CD4-positive, alpha-beta T cell treated with Interleukin-10 for 1 hour (primary cell): ENCODE data around the gene ARID5B.

ENCODE experiments used
- DNase-seq: peaks from one replicate; pipeline ENCODE4 v3.0.0-alpha.2; 2020

ARID5B gene

GRCh38 chr10:61939902-61940301 is 38.4 kb downstream of the ARID5B start:
- DNase-seq, result no peak

DNA sequence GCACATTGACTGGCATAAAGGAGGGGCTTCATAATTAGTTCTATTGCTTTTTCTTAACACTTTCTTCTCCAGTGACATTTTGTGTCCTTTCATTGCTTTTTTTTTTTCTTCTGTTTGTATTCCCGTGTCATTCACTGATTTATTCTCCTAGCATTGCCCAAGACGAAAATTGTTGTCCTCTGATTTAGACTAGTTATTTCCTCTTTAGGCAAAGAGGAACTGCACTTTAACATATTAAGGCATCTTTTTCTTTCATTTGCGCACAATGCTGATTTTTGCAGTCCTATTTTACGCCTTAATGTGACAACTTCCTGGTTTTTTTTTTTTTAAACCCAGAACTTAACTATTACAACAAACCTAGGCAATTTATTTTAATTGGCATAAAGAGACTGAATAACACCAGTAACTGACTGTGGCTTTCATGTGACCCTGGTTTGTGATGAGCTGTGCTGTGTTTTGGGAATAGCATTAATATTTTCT is 39.7 kb downstream of the ARID5B start:
- peak; percentile 45 for DNase-seq

- DNase-seq, result peak; percentile 67
Measured at GRCh38 chr10:61942604-61943461, 41.3 kb downstream of the ARID5B start.

DNA sequence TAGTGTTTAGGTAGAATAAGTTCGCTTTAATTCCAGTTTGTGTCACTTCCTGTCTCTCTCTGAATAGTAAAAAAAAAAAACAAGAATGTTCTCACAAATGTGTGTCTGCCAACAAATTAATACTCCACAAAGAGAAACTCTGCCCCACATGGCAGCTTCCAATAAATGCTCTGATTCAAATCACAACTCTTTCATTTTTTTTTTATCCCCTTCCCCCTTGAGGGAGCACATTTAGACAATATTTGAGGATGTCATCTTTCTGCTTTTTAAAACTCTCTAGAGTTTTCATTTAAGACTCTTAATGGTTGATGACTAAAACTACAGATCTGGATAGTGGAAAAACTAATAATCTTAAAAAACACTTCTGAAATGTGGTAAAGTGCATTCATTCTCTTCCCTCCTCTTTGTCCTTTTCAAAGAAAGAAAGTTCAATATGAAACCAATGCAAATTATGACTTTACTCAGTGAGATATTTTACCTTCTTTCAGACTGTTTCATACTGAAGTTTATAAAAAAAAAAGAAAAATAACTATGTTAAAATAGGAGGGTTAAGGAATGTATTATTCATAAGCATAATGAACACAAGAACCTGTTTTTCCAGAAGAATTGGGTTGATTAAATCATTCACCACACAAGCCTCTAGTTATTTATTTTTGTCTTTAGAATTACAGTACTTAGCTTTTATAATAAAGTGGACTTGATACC is 42.3 kb downstream of the ARID5B start:
- peak; percentile 69 for DNase-seq

- no peak for DNase-seq
Measured at GRCh38 chr10:61944410-61945147, 43.1 kb downstream of the ARID5B start.

DNA sequence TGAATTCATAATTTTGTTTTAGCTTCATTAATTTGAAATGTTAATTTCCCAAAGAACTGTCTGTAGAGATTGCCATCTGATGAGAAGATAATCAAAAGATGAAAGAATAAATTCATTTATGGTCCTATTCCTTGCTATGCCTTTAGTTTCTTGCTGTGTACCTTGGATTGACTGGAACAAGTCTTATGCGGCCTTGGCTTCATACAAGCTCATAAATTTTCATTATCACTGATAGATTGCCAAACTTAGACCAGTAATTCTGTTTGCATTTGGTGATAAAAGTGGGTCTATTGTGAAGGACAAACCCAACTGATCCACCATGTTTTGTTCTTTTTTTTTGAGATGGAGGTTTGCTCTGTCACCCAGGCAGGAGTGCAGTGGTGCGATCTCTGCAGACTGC is 48.2 kb downstream of the ARID5B start:
- no peak for DNase-seq

GRCh38 chr10:61950449-61951143 is 49.1 kb downstream of the ARID5B start:
- no peak for DNase-seq

GRCh38 chr10:61951144-61951483 is 49.6 kb downstream of the ARID5B start:
- DNase-seq, result no peak

GRCh38 chr10:61952028-61952674 is 50.7 kb downstream of the ARID5B start:
- no peak for DNase-seq

- no peak for DNase-seq
Measured at GRCh38 chr10:61953183-61953582, 51.7 kb downstream of the ARID5B start.

DNA sequence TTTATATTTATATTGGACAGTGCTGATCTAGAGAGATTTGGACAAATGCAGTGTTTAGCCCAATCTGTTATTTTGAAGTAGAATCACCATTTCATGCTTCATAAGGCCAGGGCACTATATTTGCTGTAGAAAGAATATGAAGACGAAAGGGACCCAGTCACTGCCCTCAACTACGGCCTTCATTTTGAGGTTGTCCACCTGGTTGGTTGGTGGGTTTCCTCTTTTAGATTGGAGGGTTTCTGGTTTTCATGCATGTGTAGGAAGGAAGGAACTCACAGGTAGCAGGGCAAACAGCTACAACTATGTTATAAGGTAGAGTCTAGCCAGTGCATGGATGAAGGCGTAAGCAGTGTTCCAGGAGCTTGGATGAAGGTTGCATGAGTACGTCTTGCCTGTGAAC is 56.3 kb downstream of the ARID5B start:
- no peak for DNase-seq

GRCh38 chr10:61958311-61958710 is 56.8 kb downstream of the ARID5B start:
- no peak for DNase-seq

DNA sequence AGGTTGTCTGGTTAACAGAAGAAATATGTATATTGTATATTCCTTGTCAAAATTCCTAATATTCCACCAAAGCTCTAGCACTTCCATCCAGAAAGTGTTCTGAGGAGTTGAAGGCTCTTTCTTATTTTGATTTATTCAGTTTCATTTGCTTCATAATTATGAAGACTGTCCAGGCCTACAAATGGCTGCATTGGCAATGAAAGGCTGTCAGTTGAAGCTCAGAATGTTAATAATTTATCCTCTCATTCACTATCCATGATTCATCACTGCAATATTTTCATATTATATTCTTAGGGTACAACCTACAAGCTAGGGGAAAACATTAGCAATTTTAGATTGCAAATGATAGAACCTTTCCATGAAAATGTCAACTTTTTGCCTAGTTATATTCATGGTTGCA is 57.3 kb downstream of the ARID5B start:
- DNase-seq, result no peak

DNA sequence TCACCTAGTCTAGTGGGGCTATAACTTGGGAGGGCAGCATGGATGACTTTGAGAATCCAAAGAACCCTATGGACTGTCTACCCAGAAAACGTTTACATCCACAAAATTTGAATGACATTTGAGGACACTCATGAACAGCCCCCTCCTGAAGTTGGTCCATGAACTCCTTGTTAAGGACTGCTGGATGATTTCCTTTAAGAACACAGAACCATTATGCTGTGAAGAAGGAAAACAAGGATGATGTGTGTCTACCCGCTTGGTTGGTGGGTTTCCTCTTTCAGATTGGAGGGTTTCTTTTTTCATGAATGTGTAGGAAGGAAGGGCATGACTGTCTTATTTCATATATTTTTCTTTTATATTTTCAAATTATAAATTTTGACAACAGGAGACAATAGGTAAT is 58.3 kb downstream of the ARID5B start:
- no peak for DNase-seq

DNA sequence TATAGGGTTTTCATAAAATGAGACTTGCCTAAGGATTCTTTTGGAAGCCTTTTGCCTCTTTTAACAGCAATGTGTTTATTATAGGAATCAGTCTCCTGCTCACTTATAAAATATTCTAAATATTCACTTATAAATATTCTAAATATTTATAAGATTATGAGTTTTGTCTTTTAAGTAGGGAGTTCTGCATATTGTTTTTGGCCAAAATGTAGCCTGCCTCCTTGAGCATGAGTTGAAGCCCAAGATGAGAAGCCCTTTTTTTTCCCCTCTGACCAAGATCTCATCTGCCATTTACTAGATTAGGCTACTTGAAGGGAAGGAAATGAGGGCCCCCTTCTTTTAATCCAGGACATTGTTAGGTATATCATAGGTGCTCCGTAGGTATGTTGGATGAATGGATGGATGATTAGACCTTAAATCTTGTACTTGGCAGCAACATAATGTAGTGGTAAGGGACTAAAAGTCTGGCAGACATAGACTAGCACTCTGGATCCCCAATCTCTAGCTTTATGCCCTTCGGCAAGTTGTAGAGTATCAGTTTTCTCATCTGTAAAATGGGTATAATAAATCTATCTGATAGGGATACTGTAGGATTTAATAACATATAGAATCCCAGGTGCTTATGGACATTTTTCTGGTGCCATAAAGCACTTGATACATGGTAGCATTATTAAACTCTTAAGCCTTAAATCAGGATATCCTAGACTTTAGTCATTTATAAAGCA is 59.1 kb downstream of the ARID5B start:
- no peak for DNase-seq

- DNase-seq, result peak; percentile 69
Measured at GRCh38 chr10:61961278-61961677, 59.8 kb downstream of the ARID5B start.

DNA sequence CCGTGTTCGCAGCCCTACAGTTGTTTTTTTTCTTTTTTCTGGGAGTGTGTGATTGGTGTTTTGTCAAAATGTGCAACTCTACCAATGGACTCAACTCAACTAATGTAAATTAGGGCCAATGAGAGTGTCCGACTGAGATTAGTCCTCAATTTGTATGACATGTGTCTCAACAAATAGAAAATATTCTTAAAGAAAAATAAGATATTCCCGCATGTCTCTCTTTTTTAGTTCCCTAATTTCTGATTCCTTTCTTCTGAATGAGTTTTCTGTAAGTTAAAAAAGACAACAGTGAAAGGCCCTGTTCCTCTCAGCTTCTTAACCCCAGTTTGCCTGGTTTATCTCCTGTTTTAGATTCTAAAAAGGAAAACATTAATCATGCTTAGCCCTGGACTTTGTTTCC is 61.5 kb downstream of the ARID5B start:
- no peak for DNase-seq

GRCh38 chr10:61963669-61964058 is 62.2 kb downstream of the ARID5B start:
- DNase-seq, result no peak

DNA sequence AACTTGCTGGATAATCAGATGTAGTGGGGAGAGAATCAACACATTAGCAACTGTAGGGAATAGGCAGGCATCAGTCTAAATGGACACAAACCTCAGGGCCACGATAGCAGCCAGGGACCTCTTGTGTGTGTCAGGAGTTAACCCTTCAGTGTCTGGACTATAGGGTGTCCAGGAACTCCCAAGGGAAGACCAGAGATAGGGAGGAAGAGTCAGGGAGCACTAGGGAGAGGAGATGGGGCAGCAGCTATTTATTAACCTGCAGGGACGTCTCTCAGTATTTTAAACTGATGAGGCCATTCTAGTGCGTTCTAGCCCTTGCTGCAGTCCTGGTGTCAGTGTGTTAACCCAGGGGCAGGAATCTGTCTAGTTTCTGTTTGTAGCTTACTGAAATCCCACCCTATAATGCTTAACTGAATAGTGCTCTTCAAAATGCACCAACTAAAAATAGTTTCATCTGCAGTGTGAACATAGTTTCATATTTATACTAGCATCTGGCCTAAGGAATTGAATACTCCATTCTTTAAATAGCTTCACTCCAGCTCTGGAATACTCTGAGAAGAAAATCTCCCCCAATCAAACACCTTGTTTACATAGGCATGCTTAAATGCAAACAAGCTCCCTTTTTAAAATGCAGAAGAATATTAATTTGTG is 62.7 kb downstream of the ARID5B start:
- DNase-seq, result no peak

DNA sequence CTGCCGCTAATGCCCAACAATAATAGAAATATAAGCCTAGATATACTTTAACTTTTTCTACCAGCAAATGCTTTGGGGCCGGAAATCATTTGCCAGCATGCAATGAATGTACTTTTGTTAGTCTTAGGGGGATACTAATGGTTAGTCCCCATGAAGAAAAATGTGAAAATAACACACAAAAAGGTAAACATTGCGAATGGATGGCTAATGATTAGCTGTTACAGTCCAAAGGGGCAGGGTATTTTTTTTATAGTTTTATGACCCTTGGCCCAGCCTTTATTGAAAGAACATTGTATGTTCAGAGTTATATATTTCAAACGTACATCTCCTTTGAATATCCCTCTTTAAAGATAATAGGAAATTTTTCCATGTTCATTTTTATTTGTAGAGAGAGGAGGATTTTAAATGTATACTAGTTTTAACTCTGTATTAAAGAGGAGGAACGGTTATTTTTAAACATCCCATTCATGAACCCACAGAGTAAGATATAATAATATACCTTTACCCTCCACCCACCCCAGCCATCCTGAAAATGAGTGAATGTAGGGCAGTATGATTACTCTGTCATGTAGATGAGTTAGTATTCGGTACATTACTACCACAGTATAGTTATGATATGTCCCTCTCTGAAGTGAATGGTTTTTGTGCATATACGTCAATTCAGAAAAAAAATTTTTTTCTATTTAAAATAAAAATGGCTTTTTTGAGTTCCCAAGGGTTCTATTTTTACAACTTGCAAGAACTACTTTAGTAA is 63.6 kb downstream of the ARID5B start:
- DNase-seq, result no peak
